Thoracic aorta (tissue), 2 donors: ENCODE data around the gene DMTF1. TPM values are rescaled to one million over a fixed set of nuclear protein-coding genes. Genes with fewer than 3 reads are reported as not detected.

Experiments
- ATAC-seq: fragments of 150-250 bp; one replicate; pipeline ENCODE4 v1.8.0; 2017; ENCODE audit warnings: low read depth; ENCODE audit not compliant: insufficient number of reproducible peaks, low FRiP score
- DNase-seq: peaks from one replicate; pipeline ENCODE4 v3.0.0-alpha.2; 2020; ENCODE audit warnings: low spot score
- H3K27ac ChIP-seq, 2 donors: fragments of 200-600 bp; sonication (generic); 1 replicate in 1 of 2; 2 replicates in 1 of 2; pipeline ENCODE4 v1.5.1; 2016; ENCODE audit warnings: mild to moderate bottlenecking in 2 of 2, moderate library complexity in 2 of 2
- H3K27me3 ChIP-seq: fragments of 200-600 bp; sonication (generic); replicated peaks from 2 replicates; pipeline ENCODE4 v1.6.0; 2016; ENCODE audit warnings: mild to moderate bottlenecking; ENCODE audit not compliant: insufficient read depth
- H3K36me3 ChIP-seq: fragments of 200-600 bp; sonication (generic); one replicate; pipeline ENCODE4 v1.5.1; 2016
- H3K4me1 ChIP-seq, 2 donors: fragments of 200-600 bp; sonication (generic); 1 replicate in 1 of 2; 2 replicates in 1 of 2; pipeline versions ENCODE4 v1.5.1 to v1.6.0; 2016; ENCODE audit warnings: low read depth in 2 of 2, mild to moderate bottlenecking in 1 of 2; ENCODE audit not compliant: control insufficient read depth in 1 of 2
- H3K4me3 ChIP-seq: fragments of 200-600 bp; sonication (generic); 2 replicates; pipeline ENCODE4 v1.5.1; 2016; ENCODE audit warnings: mild to moderate bottlenecking
- H3K9me3 ChIP-seq: fragments of 200-600 bp; sonication (generic); 2 replicates; pipeline ENCODE4 v1.5.1; 2016
- total RNA-seq, 2 donors: library from RNA; depleted of rRNA; stranded (reverse); fragments of >200 nt; gene quantifications; one replicate each; pipeline versions ENCODE4 v1.1.0 to v1.2.3, GENCODE V29; 2016
- TF ChIP-seq, protein P1 (sequence below): fragments of 200-600 bp; sonication (generic); IDR thresholded peaks from one replicate; pipeline ENCODE4 v1.5.1; 2019; ENCODE audit warnings: antibody characterized with exemption

Gene DMTF1
- total RNA-seq, 2 donors from 2014 or later = 108 to 172 TPM

DNA sequence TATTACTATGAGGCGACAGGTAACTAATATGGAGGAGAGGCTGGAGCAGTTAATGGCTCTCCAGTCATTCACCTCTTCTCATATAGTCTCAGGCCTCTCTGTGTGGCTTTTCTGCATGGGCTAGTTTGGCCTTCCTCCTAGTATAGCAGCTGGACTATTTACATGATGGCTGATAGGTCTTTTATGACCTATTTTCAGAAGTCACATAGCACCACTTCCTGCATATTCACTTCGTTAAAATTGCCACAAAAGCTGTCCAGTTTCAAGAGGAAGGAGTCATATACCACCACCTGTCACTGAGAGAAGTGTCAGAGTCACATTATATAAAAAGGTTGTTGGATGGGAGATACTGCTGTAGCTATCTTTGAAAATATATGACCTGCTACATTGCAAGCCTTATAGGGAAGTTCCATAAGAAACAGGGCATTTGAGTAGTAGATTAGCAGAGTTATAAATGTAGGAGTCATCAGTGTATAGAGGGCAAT lies 8.0 kb upstream of the DMTF1 start:
- H3K27me3 ChIP-seq = no peaks in the 10 kb centered on the region
- H3K4me1 ChIP-seq = no peaks in the 10 kb centered on the region
- ATAC-seq (no peak), DNase-seq (no peak)
- TF ChIP-seq, protein P1, sequence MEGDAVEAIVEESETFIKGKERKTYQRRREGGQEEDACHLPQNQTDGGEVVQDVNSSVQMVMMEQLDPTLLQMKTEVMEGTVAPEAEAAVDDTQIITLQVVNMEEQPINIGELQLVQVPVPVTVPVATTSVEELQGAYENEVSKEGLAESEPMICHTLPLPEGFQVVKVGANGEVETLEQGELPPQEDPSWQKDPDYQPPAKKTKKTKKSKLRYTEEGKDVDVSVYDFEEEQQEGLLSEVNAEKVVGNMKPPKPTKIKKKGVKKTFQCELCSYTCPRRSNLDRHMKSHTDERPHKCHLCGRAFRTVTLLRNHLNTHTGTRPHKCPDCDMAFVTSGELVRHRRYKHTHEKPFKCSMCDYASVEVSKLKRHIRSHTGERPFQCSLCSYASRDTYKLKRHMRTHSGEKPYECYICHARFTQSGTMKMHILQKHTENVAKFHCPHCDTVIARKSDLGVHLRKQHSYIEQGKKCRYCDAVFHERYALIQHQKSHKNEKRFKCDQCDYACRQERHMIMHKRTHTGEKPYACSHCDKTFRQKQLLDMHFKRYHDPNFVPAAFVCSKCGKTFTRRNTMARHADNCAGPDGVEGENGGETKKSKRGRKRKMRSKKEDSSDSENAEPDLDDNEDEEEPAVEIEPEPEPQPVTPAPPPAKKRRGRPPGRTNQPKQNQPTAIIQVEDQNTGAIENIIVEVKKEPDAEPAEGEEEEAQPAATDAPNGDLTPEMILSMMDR = no peak
- H3K36me3 ChIP-seq = no peaks in the 10 kb centered on the region
- no peak overlapping the region for H3K4me3 ChIP-seq
- no peak overlapping the region for H3K27ac ChIP-seq
- H3K9me3 ChIP-seq = no peaks in the 10 kb centered on the region

DNA sequence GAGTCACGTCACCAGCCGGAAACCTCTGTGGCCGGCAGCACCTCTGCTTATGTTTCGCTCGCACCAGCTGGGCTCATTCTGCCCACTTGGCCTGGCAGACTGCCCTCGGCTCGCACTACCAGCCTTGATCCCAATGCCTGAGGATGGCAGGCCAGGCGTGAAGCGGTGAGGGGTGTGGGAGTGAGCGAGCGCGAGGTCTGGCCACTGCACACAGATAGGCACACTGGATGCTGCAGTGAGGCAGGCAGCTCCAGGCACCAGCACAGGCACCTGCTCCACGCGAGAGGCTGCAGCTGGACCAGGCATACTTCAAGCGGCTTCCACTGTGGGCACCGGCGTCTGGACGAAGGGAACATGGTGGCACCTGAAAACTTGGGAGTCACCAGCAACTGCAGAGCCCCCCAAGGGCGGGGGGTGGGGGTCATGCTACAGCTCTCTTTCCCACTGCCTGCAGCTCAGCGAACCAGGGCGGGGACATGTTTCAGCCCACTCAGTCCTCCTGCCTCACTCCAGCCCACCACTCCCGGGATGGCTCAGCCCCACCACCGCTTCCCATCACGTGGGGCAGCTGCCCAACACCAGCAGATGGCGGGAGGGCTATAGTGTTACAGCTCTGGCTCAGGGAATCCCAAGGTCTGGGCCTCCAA lies 5.4 kb upstream of the DMTF1 start:
- DNase-seq (no peak), ATAC-seq (no peak)
- TF ChIP-seq, protein P1 = no peak
- Histone ChIP-seq H3K4me3 (no peak overlapping the region), H3K9me3 (no peaks in the 10 kb centered on the region), H3K27ac (no peak overlapping the region), H3K36me3 (no peaks in the 10 kb centered on the region), H3K27me3 (no peaks in the 10 kb centered on the region), H3K4me1 (peaks cover 2 to 6% of the 10 kb centered on the region in 2 donors)

- no peaks in the 10 kb centered on the region for H3K9me3 ChIP-seq
- no peak overlapping the region for H3K27ac ChIP-seq
- TF ChIP-seq, protein P1 = no peak
Measured at GRCh38 chr7:87147500-87147899, 4.8 kb upstream of the DMTF1 start.

GRCh38 chr7:87148332-87148955 lies 3.8 kb upstream of the DMTF1 start:
- Histone ChIP-seq H3K36me3 (no peaks in the 10 kb centered on the region), H3K27me3 (no peaks in the 10 kb centered on the region), H3K4me1 (peaks cover 2 to 6% of the 10 kb centered on the region in 2 donors), H3K4me3 (no peak overlapping the region), H3K27ac (no peak overlapping the region), H3K9me3 (no peaks in the 10 kb centered on the region)
- DNase-seq (no peak), ATAC-seq (no peak)
- TF ChIP-seq, protein P1 = no peak

More at GRCh38 chr7:87147500-87147899, 4.8 kb upstream of the DMTF1 start:
- no peaks in the 10 kb centered on the region for H3K36me3 ChIP-seq
- ATAC-seq (no peak), DNase-seq (no peak)
- H3K27me3 ChIP-seq = no peaks in the 10 kb centered on the region
- peaks cover 2 to 6% of the 10 kb centered on the region in 2 donors for H3K4me1 ChIP-seq
- H3K4me3 ChIP-seq = no peak overlapping the region

DNA sequence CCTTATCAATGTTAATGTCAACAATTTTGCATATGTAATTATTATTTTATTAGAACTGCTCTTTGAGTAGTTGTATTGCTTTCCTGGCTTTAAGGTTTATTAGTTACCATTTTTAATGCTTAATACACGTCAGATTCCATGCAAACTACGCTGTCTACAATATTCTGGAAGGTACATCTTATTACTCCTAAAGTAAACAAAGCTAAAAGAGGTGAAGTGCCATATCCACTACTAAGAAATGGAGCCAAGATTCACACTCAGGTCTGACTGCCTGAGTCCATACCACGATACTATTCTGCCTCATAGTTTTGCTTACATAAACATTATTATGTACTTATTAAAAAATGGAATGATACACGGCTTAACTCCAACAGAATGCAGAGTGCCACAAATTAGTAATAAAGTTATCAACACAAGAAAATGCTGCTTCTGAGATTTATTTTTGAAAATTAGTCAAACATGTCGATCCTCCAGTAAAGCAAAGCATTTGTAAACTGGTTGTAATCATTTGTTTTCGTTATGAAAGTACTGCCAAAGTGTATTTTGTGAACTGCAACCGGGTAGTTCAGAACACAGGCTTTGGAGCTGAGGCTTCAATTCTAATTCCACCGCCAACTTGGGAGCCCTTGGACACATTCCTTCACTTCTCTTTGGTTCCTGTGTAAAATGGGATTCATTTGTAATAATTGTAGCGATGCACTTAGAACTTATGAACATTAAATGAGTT lies 1.1 kb upstream of the DMTF1 start:
- H3K4me3 ChIP-seq = peak overlapping the region; percentile 89
- peaks cover 20 to 29% of the 10 kb centered on the region in 2 donors for H3K4me1 ChIP-seq
- DNase-seq (no peak), ATAC-seq (no peak)
- TF ChIP-seq, protein P1 = no peak
- no peaks in the 10 kb centered on the region for H3K27me3 ChIP-seq
- H3K9me3 ChIP-seq = no peaks in the 10 kb centered on the region
- no peaks in the 10 kb centered on the region for H3K36me3 ChIP-seq
- H3K27ac ChIP-seq = peak overlapping the region; percentile 98
